ENCODE data around the gene MMP14.

Gene MMP14

GRCh38 chr14:22884738-22885523 is 48.5 kb downstream of the MMP14 start:
- ATAC-seq: no peak

GRCh38 chr14:22885975-22886374 is 49.6 kb downstream of the MMP14 start:
- DNase-seq (no peak), ATAC-seq (no peak)

More at GRCh38 chr14:22884738-22885523, 48.5 kb downstream of the MMP14 start:
- DNase-seq: no peak

- peak; percentile 77 for DNase-seq
- ATAC-seq: peak; percentile 67
Observed at GRCh38 chr14:22886500-22887259, 50.3 kb downstream of the MMP14 start.

DNA sequence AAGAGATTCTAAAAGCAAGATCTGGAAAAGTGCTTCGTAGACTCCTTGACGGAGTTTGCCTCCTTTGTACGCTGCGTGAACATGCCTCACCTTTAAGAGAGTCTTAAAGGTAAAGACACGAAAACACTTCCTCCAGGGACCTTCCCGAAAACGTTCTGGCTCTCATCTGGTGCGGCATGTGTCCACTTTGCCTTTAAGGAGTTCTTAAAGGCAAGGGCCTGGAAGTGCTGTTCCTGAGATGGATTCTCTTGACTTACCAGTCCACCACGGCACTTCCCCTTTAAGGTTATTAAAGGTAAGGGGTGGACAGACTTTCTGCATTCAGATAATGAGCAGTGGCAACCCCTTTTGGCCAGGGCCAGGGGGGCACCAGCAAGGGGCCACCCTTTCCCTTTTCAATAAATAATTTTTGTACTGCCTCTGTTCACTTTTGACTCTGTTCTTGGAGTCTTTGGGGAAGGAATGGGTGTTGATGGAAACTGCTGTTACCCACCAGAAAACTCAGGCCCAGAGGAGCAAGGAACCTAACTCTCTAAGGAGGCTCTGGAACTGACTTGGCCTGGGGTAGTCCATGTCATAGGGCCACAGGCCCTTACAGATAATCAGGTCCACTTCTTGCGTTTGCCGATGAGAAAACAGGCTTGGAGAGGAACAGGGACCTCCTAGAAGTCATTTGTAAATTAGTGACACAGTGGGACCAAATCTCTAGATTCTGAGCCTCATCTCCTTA is 51.0 kb downstream of the MMP14 start:
- ATAC-seq (peak; percentile 32), DNase-seq (peak; percentile 27)

GRCh38 chr14:22887990-22888378 is 51.6 kb downstream of the MMP14 start:
- ATAC-seq: peak; percentile 30

GRCh38 chr14:22888662-22889061 is 52.3 kb downstream of the MMP14 start:
- DNase-seq (no peak), ATAC-seq (no peak)

More at GRCh38 chr14:22887990-22888378, 51.6 kb downstream of the MMP14 start:
- peak; percentile 62 for DNase-seq

DNA sequence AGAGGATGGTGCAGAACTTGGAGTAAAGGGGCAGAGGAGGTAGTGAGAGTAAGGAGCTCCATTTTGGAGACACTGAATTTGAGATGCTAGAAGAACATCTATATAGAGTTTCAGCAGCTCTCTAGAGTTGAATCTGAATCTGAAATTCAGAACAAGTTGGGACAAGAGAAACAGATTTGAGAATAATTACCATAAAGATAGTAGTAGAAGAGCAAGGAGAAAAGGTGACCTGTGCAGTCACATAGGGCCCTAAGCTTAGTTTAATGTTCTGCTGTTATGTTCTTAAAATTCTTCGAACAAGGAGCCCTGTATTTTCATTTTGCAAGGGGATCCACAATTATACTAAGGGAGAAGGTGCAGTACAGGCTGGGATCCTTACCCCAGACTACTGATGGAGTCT is 54.0 kb downstream of the MMP14 start:
- ATAC-seq: no peak

GRCh38 chr14:22892488-22892887 is 56.1 kb downstream of the MMP14 start:
- no peak for DNase-seq
- no peak for ATAC-seq

More for the DNA sequence above, 54.0 kb downstream of the MMP14 start:
- no peak for DNase-seq

GRCh38 chr14:22893706-22894105 is 57.3 kb downstream of the MMP14 start:
- ATAC-seq (no peak), DNase-seq (no peak)

GRCh38 chr14:22895402-22895801 is 59.0 kb downstream of the MMP14 start:
- ATAC-seq (no peak), DNase-seq (no peak)

- ATAC-seq (no peak), DNase-seq (no peak)
Observed at GRCh38 chr14:22896356-22896755, 60.0 kb downstream of the MMP14 start.

DNA sequence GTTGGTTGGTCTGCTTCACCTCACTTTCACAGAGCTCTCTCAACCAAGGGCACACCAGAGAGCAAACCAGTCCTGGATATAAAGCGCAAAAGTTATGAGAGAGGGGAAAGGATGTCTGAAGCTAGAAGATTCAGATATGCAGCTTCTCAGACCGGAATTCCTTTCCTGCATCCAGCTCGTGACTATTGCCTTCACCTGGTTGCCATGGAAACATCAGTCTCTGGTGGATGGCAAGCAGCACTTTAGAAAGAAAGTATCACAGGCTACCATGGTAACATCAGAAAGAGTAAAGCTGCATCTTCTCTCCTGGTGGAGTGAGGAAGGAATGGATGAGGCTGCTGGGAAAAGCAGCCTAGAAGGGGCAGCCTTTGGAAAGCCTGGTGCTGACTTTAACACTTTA is 60.4 kb downstream of the MMP14 start:
- DNase-seq (no peak), ATAC-seq (no peak)

DNA sequence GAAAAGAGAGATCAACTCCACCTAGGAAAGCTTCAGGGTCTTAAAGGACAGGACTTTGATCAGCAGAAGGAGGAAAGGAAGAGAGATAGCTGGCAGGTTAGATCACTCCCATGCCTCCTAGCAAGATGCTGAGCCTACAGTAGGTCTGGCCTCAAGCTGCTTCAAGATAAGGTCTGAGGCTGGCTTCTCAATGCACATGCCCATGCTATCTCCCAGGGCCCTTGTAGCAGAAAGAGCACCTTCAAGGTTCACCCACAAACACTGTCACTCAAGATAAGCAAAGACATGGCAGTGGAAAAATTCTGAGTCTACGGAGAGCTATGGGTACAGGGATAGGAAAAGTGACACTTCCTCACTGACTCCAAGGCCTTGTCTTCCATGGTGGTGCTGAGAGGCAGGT is 61.0 kb downstream of the MMP14 start:
- no peak for ATAC-seq

More for the DNA sequence above, 61.0 kb downstream of the MMP14 start:
- DNase-seq: no peak

Data from stimulated activated naive CD8-positive, alpha-beta T cell treated with anti-CD3 and anti-CD28 coated beads, Interleukin-15, Interleukin-2, amounts not matched to agents 100 U/mL and 50 U/mL, for 24 hours (primary cell).